Measurements from ENCODE around the gene CCDC146. TPM values are rescaled to one million over a fixed set of nuclear protein-coding genes. Genes with fewer than 3 reads are reported as not detected.
"Not testable (repeated sequence)": the region's sequence is repeated elsewhere in the genome, so short reads cannot be mapped to it uniquely, and the experiment has no call there.

CCDC146 gene, protein sequence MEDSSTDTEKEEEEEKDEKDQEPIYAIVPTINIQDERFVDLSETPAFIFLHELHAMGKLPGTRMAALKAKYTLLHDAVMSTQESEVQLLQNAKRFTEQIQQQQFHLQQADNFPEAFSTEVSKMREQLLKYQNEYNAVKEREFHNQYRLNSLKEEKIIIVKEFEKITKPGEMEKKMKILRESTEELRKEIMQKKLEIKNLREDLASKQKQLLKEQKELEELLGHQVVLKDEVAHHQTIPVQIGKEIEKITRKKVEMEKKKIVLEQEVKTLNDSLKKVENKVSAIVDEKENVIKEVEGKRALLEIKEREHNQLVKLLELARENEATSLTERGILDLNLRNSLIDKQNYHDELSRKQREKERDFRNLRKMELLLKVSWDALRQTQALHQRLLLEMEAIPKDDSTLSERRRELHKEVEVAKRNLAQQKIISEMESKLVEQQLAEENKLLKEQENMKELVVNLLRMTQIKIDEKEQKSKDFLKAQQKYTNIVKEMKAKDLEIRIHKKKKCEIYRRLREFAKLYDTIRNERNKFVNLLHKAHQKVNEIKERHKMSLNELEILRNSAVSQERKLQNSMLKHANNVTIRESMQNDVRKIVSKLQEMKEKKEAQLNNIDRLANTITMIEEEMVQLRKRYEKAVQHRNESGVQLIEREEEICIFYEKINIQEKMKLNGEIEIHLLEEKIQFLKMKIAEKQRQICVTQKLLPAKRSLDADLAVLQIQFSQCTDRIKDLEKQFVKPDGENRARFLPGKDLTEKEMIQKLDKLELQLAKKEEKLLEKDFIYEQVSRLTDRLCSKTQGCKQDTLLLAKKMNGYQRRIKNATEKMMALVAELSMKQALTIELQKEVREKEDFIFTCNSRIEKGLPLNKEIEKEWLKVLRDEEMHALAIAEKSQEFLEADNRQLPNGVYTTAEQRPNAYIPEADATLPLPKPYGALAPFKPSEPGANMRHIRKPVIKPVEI
- total RNA-seq, result 1 to 10 TPM; 5.3 to 6.4 TPM

DNA sequence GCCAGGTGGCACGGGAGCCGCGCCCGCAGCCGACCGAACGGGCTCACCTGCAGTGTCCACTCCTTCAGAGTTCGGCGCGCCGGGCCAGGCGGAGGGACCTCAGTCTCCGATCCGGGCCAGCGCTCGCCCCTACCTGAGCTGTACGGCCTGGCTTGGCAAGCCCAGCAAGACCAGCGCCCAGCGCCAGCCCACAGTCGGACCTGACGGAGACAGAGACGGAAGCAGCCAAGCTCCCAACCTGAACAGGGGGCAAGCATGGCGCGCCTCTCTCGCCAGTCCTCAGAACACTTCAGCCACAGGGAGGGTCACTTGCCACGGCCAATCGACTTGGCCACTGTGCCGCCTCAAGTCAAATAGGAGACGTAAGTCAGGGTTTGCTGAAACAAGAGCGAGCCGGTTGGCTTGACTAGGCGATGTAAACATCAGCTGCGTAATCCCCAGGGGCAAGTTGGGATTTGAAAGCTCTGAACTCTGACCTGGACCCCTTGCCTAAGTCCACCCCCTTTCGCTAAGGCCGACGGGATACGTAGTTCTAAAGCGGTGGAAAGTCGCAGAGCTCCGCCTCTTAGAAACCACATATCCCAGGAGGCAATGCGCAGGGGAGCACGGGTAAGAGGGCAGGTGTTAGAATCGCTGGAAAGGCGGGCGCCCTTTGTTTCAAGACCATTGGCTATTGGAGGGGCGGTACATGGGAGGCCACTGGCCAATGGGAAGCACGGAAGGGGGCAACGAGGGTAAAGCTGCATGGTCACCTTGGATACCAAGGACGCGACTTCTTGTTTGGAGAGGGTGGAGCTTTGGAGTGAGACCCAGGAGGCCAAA, at the start of gene CCDC146:
CCDC146 (plus strand) TSS at position 756 of the 822 bp plus-strand sequence. CDS start 45,054 bp downstream, outside the sequence.
- Mint-ChIP-seq H3K4me3 (peak within 1 kb of the TSS; percentile 84), H3K4me1 (peaks cover 18% of the 10 kb centered on the region), H3K27ac (peak within 1 kb of the TSS; percentile 32)
- not testable (repeated sequence) for H3K27me3 Mint-ChIP-seq; H3K9me3 Mint-ChIP-seq; H3K36me3 Mint-ChIP-seq (ENCODE audit: low read depth)
- DNase-seq, result peak; percentile 98
- ChIA-PET CTCF (interaction anchor here (1.1 to 1.3 kb wide), 5 partner anchors 9 to 210 kb away, joined by 3 to 31 read pairs (median 7); partner anchors contain the start of gene FGL2), POLR2A (interaction anchor here (0.7 to 1.2 kb wide), 5 partner anchors 71 to 214 kb away, joined by 3 to 13 read pairs (median 4); partner anchors contain the start of gene FGL2)

DNA sequence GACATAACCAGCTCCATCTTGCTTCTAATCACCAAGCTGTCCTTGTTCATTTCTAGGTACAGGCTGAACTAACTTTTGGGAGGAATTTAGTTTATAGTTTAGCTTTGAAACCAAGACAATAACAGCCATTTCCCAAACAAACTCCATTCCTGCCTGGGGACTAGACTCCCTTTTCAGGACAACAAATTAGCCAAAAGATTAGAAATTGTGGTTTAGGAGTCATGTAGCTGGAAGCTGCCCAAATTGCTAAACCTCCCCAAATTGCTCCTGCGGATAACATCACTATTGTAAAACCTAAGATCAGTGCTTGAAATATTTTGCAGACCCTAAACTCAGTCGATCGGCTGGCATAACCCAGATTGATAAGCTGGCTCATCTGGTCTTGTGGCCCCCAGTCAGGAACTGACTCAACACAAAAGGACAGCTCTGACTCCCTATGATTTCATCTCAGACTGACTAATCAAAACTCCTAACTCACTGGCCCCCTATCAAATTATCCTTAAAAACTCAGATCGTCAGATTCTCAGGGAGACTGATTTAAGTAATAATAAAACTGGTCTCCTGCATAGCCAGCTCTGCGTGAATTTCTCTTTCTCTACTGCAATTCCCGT, 47.5 kb upstream of the CCDC146 start:
- not testable (repeated sequence) for H3K4me1 Mint-ChIP-seq, H3K9me3 Mint-ChIP-seq
- peaks cover 30% of the 10 kb centered on the region for H3K36me3 Mint-ChIP-seq (ENCODE audit: low read depth)

DNA sequence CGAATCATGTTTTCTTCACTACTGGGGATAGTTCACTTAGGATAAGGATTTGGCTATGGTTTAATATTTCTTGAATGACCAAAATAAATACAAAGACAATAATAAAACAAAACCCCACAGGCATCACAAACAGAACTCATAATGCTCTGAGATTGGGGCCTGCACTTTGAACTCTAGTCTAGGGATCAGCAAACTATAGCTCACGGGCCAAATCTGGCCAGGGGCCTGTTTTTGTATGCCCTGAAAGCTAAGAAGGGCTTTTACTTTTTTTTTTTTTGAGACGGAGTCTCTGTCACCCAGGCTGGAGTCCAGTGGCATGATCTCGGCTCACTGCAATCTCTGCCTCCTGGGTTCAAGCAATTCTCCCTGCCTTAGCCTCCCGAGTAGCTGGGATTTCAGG, 45.4 kb upstream of the CCDC146 start:
- DNase-seq, H3K9me3 Mint-ChIP-seq, H3K4me3 Mint-ChIP-seq, H3K27me3 Mint-ChIP-seq, CTCF ChIA-PET, H3K4me1 Mint-ChIP-seq, POLR2A ChIA-PET, H3K27ac Mint-ChIP-seq: not testable (repeated sequence)
- peaks cover 17% of the 10 kb centered on the region for H3K36me3 Mint-ChIP-seq (ENCODE audit: low read depth)

More for the DNA sequence above, 47.5 kb upstream of the CCDC146 start:
- CTCF ChIA-PET, DNase-seq, POLR2A ChIA-PET, H3K4me3 Mint-ChIP-seq, H3K27ac Mint-ChIP-seq, H3K27me3 Mint-ChIP-seq: not testable (repeated sequence)

DNA sequence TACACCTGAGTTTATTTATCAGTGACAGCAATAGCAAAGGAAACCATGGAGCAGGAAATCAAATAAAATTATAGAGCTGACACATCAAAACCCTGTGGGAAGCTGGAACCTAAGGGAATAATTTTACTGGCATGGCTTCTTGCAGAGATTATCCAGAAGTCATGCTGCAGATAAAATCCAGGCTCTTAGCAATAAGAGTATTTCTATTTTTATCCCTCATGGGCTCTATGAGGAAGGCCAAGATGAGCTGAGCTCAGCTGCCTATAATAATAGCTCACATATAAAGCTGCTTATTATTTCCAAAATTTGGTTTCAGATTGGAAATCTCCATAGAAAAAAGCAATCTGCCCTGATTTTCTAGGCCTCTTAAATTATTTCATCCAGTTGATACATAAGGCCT, 43.3 kb upstream of the CCDC146 start:
- POLR2A ChIA-PET, result not testable (repeated sequence)

DNA sequence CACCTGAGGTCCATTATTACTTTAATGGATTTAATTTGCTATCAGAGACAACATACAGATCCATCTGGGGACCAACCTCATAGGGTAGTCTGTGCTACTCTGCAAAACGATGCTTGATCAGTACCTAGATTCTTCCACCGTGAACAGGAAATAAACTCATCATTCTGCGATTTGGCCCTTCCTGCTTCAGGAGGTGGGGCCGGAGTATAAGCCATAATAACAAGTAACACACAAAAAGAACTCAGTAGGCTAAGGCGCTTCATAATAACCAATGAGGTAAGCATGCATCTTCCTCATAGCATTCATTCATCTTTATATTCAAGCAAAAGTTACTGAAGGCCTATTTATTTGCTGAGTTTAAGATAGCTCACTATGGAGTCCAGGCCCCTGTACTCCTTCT, 42.8 kb upstream of the CCDC146 start:
- H3K4me1 Mint-ChIP-seq, result not testable (repeated sequence)

More for the DNA sequence above, 43.3 kb upstream of the CCDC146 start:
- H3K4me3 Mint-ChIP-seq, H3K27me3 Mint-ChIP-seq, H3K9me3 Mint-ChIP-seq, DNase-seq, CTCF ChIA-PET, H3K27ac Mint-ChIP-seq, H3K4me1 Mint-ChIP-seq: not testable (repeated sequence)
- H3K36me3 Mint-ChIP-seq (ENCODE audit: low read depth), result peaks cover 15% of the 10 kb centered on the region

DNA sequence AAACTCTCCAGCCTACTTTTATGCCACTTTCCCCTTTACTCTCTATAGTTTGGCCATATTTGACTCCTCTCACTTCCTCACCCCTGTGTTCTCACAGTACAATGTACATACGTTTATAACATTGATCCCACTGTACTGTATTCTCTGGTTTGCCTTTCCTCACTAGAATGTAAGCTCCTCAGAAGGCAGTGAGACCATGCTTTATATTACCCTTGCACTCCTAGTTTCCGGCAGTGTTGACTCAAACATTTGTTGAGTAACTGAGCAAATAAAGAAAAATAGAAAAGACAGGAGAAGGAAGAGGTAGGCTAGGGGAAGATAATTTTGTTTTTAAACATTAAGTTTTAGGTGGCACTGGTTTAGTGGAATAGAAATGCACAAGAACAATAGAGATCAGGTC, 42.2 kb upstream of the CCDC146 start:
- POLR2A ChIA-PET; H3K27ac Mint-ChIP-seq; H3K4me1 Mint-ChIP-seq; H3K4me3 Mint-ChIP-seq; DNase-seq; H3K36me3 Mint-ChIP-seq (ENCODE audit: low read depth); H3K9me3 Mint-ChIP-seq; H3K27me3 Mint-ChIP-seq; CTCF ChIA-PET: not testable (repeated sequence)

More for the DNA sequence above, 42.8 kb upstream of the CCDC146 start:
- H3K36me3 Mint-ChIP-seq (ENCODE audit: low read depth); H3K4me3 Mint-ChIP-seq; POLR2A ChIA-PET; H3K27ac Mint-ChIP-seq; CTCF ChIA-PET; DNase-seq; H3K9me3 Mint-ChIP-seq; H3K27me3 Mint-ChIP-seq: not testable (repeated sequence)

DNA sequence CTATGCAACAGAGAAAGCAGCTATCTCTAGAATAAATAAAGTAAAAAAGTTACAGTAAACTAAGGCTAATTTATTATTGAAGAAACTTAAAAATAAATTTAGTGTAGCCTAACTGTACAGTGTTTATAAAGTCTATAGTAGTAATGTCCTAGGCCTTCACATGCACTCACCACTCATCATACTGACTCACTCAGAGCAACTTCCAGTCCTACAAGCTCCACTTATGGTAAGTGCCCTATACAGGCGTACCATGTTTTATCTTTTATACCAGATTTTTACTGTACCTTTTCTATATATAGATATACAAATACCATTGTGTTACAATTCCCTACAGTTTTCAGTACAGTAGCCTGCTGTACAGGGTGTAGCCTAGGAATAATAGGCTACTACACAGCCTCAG, 40.2 kb upstream of the CCDC146 start:
- H3K27me3 Mint-ChIP-seq; POLR2A ChIA-PET; CTCF ChIA-PET; H3K27ac Mint-ChIP-seq; H3K36me3 Mint-ChIP-seq (ENCODE audit: low read depth); H3K9me3 Mint-ChIP-seq; H3K4me1 Mint-ChIP-seq; H3K4me3 Mint-ChIP-seq; DNase-seq: not testable (repeated sequence)

DNA sequence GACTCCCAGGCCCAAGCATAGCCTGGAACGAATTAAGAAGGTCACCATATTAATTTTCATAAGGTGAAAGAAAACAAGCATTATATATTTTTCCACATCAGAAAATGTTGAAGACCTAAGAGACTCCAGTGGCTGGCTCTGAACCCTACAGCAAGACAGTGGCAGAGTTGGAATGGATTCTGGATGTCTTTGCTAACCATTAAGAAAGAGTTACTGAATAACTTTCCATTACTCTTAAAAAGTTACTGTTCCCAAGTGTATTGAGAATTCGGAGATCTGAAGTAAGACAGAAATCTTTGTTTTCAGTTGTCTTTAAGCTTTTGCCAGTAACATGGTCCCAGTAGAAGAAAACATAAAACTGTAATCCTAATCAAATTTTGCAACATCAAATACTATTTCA, 30.1 kb upstream of the CCDC146 start:
- H3K27ac Mint-ChIP-seq, CTCF ChIA-PET, H3K4me3 Mint-ChIP-seq, H3K4me1 Mint-ChIP-seq, H3K9me3 Mint-ChIP-seq, DNase-seq, POLR2A ChIA-PET, H3K27me3 Mint-ChIP-seq: not testable (repeated sequence)
- peaks cover 13% of the 10 kb centered on the region for H3K36me3 Mint-ChIP-seq (ENCODE audit: low read depth)

DNA sequence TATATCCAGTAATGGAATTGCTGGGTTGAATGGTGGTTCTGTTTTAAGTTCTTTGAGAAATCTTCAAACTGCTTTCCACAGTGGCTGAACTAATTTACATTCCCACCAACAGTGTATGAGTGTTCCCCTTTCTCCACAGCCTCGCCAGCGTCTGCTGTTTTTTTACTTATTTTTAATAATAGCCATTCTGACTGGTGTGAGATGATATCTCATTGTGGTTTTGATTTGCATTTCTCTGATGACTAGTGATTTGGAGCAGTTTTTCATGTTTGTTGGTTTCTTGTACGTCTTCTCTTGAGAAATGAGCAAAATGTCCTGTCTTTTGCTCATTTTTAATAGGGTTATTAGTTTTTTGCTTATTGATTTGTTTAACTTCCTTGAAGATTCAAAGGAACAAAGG, 21.9 kb upstream of the CCDC146 start:
- POLR2A ChIA-PET; H3K4me3 Mint-ChIP-seq; H3K27me3 Mint-ChIP-seq; H3K4me1 Mint-ChIP-seq; H3K36me3 Mint-ChIP-seq (ENCODE audit: low read depth); H3K9me3 Mint-ChIP-seq; H3K27ac Mint-ChIP-seq; CTCF ChIA-PET; DNase-seq: not testable (repeated sequence)

DNA sequence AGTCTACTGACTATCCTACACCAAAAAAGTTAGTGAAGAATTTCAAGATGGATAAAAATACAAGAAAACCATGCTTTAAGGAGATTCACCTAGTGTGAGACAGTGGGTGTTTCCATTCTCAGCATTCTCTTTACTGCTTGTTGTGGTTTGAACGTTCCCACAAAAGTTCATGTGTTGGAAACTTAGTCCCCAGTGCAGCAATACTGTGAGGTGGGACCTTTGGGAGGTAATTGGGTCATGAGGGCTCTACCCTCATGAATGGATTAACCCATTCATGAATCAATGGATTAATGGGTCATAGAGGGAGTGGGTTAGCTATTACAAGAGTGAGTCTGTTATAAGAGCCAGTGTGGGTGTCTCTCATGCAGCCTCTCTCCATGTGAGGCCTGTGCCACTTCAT, 21.2 kb upstream of the CCDC146 start:
- H3K4me1 Mint-ChIP-seq; DNase-seq; H3K9me3 Mint-ChIP-seq; H3K27ac Mint-ChIP-seq; CTCF ChIA-PET; POLR2A ChIA-PET; H3K36me3 Mint-ChIP-seq (ENCODE audit: low read depth); H3K27me3 Mint-ChIP-seq; H3K4me3 Mint-ChIP-seq: not testable (repeated sequence)

DNA sequence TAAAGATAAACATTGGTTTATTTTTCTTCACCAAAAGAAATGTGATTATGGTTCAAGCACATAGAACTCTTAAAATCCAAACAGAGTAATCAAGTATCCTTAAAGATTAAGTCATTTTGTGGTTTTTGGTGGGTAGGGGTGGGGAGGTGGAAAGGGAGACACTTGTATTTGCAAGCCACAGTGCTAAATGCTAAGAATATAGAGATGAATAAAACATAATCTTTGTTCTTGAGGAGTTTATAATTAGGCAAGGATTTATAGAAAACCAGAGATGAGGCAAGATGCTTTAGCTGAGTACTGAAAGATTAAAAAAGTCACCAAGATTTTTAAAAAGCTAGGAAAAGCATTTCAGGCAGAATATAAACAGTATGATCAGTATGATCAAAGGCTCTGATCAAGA, 19.7 kb upstream of the CCDC146 start:
- CTCF ChIA-PET; H3K9me3 Mint-ChIP-seq; POLR2A ChIA-PET; DNase-seq; H3K27me3 Mint-ChIP-seq; H3K4me3 Mint-ChIP-seq; H3K36me3 Mint-ChIP-seq (ENCODE audit: low read depth); H3K4me1 Mint-ChIP-seq; H3K27ac Mint-ChIP-seq: not testable (repeated sequence)

DNA sequence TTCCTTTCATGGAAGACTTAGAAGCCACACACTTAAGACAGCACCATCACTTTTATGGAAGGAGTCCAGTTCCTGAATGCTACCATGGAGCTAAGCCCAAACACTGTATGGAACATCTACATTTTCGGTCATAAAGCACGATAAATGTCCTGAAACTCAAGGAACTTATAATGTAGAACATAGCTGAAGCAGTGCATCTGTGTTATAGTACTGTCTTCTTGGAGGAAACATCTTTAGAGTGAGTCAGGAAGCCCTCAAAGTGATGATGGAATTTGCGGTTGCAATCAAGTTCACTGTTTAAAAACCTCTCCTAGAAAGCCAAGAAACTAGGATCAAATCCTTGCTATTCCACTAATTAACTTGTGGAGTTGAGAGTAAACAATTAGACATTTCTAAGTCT, 16.5 kb upstream of the CCDC146 start:
- H3K9me3 Mint-ChIP-seq; DNase-seq; POLR2A ChIA-PET; H3K27ac Mint-ChIP-seq; CTCF ChIA-PET; H3K27me3 Mint-ChIP-seq; H3K4me1 Mint-ChIP-seq; H3K36me3 Mint-ChIP-seq (ENCODE audit: low read depth); H3K4me3 Mint-ChIP-seq: not testable (repeated sequence)

DNA sequence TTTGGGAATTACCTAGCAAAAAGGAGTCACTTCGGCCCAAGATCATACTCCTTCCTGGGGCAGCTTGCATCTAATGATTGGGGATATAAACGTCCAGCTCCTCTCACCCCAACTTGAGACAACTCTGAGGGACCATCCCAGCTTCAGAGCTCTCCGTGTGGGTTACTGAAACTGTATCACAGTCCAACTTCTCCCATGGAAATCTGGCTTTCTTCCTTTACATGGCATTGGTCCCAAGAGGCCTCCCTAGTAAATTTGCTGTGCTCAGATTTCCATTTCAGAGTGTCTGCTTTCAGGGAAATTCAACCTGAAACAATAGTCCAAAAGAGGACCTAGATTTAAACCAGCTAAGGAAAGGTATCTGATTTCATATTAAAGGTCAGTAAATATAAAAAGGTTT, 14.8 kb upstream of the CCDC146 start:
- H3K4me1 Mint-ChIP-seq; H3K9me3 Mint-ChIP-seq; POLR2A ChIA-PET; H3K27ac Mint-ChIP-seq; H3K27me3 Mint-ChIP-seq; DNase-seq; CTCF ChIA-PET; H3K4me3 Mint-ChIP-seq; H3K36me3 Mint-ChIP-seq (ENCODE audit: low read depth): not testable (repeated sequence)

Measured in activated CD4-positive, alpha-beta memory T cell treated with anti-CD3 and anti-CD28 coated beads, Interleukin-2, amount 10 ng/mL, durations not matched to agents 7 days and 5 days (primary cell).